ENCODE results near the gene TPSAB1. TPM values are rescaled to one million over a fixed set of nuclear protein-coding genes. Genes with fewer than 3 reads are reported as not detected.
"Not testable (repeated sequence)": the region's sequence is repeated elsewhere in the genome, so short reads cannot be mapped to it uniquely, and the experiment has no call there.

TPSAB1 gene
- total RNA-seq, 1 experiment from 2014 or later, result not detected

DNA sequence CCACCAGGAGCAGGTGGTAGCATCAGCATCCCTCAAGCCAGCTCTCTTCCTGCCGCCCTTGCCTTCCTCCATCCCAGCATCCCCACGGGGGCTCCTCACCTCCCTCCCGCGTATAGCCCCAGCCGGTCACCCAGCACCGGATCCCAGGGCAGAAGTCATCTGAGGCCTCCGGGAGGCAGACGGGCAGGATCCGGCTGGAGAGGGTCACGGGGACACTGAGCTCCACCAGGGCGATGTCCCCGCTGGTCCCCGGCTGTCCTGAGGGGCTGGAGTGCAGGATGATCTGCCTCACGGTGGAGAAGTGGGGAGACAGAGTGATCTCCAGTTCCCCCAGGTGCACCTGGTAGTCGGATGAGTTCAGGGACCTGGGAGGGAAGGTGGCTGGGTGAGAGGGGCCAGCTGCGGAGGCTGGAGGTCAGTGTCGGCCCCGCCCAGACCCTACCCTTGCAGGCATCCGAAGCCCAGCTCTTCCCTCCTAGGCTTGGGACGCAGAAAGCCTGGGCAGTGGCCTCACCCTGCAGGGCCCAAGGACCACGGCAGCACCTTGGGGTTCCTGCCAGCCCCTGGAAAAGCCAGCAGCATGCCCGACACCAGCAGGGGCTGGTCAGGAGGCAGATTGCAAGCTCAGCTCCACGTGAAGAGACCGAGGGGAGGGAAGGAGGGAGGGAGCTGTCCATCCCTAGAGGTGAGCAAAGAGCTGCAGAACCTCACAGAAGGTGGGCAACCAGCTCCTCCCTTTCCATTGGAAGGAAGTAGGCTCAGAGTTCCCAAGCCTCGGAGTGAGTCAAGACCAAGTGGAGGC, 17.8 kb upstream of the TPSAB1 start:
- no peak for DNase-seq (ENCODE audit: extremely low read depth, low read depth)

DNA sequence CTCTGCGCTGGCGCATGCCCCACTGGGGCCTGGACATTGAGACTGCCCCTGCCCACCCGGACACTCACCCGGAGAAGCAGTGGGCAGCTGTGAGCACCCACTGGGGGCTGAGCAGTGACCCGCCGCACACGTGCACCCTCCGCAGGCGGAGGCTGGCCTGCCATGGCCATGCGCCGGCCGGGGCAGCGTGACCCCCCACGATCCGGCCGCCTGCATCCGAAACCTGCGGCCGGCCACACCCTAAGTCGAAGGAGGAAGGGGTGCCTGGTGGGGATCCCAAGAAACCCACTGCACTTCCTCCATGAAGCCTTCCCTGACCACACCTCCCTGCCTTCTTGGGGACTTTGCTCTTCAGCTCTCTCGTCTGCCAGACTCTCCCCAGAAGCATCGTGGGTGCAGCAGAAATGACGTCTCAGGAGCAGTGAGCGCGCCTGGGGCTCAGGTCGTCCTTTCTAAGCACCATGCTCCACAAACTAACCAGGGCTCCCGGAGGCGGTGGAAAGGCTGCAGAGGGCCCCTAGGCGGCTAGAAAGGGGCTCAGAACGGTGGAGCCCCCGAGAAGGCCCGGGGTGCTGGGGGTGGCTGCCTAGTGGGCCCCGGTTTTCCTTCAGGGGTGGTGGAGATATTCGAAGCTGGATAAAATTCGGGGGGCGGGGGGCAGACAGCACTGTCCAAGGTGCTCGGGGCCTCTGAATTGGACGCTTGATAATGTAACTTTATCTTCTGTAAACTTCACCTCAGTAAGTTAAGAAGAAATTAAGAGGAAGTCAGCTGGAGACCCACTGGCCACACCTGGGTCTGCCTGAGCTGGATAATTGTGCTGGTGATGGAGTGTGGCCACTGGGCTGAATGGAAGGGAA, 16.9 kb upstream of the TPSAB1 start:
- DNase-seq (ENCODE audit: extremely low read depth, low read depth), result no peak

DNA sequence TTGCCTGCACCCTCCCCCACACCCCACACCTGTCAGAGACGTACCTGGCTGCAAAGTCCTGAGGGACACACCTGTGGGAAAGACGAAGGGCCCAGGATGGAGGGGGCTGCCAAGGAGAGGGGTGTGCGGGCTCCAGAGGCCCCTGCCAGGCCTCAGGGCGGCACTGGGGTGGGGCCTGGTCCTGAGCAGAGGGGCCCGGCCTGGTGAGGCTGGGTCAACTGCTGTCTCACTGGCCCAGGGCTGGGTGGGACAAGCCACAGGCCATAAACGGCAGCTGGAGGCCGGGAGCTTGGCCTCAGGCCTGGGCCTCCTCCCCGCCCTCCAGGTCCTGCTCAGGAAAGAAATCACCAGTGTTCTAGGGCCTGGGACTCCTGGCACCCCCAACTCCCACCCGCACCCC, 15.9 kb upstream of the TPSAB1 start:
- no peak for DNase-seq (ENCODE audit: extremely low read depth, low read depth)

DNA sequence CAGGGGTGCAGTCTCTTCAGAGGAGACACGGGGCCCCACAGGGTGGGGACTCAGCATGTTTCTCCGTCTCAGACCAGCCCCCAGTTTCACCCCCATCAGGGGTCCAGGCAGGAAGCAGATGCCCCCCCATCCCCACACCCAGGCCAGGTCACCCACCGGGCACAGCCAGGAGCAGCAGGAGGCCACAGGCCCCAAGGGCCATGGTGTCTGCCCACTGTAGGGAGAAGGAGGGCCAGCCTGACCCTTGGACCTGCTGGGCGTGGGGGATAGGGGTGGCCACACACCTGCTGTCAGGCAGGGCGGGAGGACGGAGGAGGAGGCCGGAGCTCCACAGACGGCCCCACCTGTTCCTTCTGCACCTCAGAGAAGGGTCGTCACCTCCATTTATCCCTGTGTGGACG, 15.5 kb upstream of the TPSAB1 start, which contains the start of gene TPSG1:
TSS of gene TPSG1 (minus strand) at position 218 of the 401 bp plus-strand sequence. CDS start at position 202, 16 bp downstream.
- DNase-seq (ENCODE audit: extremely low read depth, low read depth), result no peak

DNA sequence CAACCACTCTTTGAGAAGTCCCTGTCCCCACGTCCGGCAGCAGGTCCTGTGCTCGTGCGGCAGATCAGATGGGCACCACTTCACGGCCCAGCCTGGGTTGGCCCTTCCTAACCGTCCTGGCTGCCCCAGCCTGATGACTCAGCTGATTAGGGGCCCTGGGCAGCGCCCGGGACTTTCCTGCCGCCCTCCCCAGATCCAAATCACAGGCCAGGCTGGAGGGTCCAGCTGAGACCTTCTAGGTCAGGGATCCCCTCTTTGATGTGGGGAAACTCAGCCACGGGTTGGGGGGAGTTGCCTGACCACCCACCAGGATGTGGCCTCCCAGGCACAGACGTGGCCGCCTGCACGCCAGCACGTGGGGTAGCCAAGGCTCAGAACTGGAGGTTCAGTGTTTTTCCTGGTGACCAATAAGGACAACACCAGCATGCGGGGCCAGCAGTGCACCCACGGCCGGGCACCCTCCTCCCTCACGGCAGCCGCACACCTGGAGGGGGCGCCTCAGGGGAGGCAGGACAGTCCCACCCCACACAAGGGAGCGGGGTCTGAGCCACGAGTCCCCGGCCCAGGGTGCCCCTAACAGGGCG, 14.7 kb upstream of the TPSAB1 start:
- not testable (repeated sequence) for DNase-seq (ENCODE audit: extremely low read depth, low read depth)

DNA sequence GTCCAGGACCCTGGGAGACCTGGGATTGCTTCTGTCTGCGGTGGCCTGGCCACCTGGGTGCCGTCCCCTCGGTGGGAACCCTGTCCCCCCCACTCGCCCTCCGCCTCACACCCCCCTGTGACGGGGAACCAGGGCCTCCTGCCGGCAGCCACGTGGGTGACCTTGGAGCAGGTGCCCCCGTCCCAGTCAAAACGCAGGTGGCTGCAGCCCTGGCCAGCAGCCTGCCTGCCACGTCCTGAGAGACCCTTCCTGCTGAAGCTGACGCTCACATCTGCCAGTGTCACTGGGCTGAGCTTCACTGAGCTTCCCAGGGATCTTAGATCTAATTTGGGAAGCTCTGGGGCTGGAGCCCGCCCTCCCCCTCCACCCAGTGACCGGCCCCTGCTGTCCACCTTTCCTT, 13.8 kb upstream of the TPSAB1 start:
- DNase-seq (ENCODE audit: extremely low read depth, low read depth), result not testable (repeated sequence)

DNA sequence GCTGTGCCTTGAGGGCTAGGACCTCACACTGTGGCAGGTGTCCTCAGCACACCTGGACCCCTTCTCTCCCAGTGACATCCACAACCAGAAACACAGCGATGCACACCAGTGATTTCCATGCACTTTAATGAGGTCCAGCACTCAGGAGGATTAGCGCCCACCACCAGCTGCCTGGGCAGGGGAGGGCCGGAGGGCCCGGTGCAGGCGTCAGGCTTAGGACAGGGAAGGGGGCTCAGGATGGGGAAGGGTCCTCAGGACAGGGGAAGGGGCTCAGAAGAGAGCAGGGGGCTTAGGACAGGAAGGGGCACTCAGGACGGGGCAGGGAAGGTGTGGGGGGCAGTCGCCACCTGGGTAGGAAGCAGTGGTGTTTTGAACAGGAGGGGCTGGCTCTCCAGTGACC, 12.3 kb upstream of the TPSAB1 start:
- not testable (repeated sequence) for DNase-seq (ENCODE audit: extremely low read depth, low read depth)

DNA sequence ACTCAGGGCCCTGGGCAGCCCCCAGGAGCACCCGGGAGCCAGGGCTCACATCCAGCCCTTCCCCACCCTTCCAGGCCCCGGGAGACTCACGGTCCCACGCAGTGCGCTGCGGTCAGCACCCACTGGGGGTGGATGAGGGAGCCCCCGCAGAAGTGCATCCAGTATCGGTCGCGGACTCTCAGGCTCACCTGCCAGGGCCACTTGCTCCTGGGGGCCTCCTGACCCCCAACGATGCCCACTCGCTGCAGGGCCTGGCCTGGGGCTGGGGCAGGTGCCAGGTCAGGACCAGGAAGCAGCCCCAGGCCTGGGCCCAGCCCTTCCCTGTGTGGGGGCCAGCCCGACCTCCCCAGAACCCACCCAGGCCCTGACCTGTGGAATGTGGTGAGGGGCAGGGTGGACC, 11.0 kb upstream of the TPSAB1 start:
- DNase-seq (ENCODE audit: extremely low read depth, low read depth), result not testable (repeated sequence)

DNA sequence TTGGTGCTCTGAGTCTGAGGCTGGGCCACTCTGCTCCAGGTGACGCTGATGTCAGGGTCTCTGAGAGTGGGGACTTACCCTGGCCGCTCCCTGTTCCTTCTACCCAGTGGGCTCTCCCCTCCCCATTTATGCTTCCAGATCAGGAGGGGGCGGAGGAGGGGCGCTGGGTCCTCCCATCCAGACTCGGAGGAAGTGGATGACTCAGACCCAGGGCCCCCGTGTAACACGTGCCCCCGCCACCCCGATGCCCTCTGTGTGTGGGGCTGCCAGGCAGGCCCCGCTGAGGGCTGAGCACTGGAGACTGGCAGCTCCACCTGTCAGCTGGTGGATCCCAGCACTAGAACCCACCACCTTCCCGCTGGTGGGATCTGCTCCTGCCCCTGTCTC, 10.4 kb upstream of the TPSAB1 start, which contains the start of gene TPSB2:
TSS of gene TPSB2 (minus strand) at position 101 of the 387 bp plus-strand sequence. CDS start 233 bp downstream, outside the sequence.
- DNase-seq (ENCODE audit: extremely low read depth, low read depth), result not testable (repeated sequence)

DNA sequence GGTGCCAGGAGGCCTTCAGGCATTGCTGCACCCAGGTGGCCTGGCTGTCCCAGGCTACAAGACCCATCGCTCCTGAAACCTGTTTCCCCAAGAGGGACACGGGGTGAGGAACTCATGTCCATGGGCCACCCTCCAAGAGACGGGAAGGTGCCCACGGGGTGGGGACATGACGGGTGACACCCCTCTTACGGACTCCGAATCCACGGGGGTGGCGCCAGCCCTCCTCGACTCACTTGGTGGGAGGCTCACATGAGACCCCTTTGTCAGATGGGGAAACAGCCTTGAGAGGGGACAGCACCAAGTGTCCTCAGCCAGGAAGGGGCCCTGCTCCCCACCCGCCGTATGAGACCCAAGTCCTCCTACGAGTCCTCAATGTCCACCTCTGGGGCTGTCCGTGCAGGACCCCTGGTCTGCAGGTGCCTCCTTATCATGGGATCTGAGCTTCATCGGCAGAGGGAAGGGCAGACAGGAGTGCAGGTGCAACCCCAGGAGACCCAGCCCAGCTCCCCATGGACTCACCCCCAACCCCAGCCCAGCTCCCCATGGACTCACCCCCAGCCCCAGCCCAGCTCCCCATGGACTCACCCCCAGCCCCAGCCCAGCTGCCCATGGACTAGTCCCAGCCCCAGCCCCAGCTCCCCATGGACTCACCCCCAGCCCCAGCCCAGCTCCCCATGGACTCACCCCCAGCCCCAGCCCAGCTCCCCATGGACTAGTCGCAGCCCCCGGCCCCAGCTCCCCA, 9.9 kb upstream of the TPSAB1 start:
- DNase-seq (ENCODE audit: extremely low read depth, low read depth), result not testable (repeated sequence)

DNA sequence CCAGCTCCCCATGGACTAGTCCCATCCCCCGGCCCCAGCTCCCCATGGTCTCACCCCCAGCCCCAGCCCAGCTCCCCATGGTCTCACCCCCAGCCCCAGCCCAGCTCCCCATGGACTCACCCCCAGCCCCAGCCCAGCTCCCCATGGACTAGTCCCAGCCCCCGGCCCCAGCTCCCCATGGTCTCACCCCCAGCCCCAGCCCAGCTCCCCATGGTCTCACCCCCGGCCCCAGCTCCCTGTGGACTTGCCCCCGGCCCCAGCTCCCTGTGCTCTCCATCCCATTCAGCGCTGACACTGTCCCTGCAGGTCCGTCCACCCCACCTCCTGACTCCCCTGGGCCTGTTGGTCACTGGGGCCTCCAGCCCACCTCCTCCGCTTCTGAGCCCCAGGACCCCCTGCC, 9.2 kb upstream of the TPSAB1 start:
- DNase-seq (ENCODE audit: extremely low read depth, low read depth), result not testable (repeated sequence)

DNA sequence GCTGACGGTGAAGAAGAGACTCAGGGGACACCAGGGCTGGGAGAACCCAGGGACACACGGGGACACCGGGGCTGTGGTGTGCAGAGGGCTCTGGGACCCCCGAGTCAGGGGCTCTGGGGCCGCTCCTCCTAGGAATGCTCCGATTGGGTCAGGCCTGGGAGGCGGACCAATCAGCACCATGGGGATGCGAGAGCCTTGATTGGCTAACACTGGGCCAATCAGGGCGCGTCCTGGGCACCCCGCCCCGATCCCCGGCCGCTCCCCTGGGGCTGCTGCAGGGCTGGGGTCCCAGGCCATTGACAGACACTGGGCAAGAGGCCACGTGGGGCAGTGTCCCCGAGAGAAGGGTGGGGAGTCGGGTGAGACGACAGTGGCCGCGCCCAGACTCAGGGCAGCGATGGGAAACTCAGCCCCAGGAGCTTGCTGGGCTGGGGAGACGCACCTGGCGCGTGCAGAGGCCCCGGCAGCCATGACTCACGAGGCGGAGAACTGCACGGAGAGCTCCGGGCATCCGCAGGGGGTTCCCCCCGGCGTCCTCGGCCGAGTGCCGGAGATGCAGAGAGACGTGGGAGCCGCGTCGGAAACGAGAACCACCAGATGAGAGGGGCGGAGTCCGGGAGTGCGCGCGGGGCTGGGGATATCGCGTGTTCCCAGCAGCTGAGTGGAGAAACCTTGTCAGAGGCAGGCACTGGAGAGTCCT, 8.3 kb upstream of the TPSAB1 start:
- not testable (repeated sequence) for DNase-seq (ENCODE audit: extremely low read depth, low read depth)

DNA sequence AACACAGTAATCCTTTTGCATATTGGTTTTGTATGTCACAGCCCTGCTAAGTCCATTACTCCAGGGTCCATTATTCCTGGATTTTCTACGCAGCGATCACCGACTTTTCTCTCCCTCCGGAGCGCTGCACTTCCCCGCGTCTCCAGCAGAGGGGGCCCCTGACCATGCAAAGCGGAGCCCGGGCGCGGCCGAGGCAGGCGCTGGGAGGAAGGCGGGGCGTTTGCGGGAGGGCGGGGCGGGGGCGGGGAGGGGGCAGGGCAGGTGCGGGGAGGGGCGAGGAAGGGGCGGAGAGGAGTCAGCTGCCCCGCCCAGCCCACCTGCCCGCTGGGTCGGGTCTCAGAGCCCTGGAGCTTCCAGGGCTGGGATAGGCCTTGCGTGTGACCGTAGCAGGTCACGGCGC, 3.8 kb upstream of the TPSAB1 start:
- DNase-seq (ENCODE audit: extremely low read depth, low read depth), result not testable (repeated sequence)

DNA sequence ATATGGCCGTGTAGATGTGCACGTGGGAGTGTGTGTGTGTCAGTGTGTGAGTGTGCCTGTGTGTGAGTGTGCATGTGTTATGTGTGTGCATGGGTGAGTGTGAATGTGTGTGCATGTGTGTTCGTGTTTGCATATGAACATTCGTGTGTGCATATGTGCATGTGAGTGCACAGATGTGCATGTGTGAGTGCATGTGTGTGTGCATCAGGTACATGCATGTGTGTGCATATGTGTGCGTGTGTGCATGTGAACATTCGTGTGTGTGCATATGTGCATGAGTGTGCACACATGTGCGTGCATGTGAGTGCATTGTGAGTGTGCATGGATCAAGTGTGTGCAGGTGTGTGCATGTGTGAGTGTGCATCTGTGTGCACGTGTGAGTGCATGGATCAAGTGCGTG, 2.5 kb upstream of the TPSAB1 start:
- no peak for DNase-seq (ENCODE audit: extremely low read depth, low read depth)

DNA sequence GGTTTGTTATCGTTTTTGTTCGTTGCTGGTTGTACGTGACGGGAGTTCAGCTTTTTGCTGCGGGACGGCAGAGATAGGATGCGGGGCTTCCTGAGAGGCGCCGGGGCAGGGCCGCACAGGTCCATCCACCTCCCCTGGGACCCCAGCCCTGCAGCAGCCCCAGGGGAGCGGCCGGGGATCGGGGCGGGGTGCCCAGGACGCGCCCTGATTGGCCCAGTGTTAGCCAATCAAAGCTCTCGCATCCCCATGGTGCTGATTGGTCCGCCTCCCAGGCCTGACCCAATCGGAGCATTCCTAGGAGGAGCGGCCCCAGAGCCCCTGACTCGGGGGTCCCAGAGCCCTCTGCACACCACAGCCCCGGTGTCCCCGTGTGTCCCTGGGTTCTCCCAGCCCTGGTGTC, 1.6 kb upstream of the TPSAB1 start:
- DNase-seq (ENCODE audit: extremely low read depth, low read depth), result not testable (repeated sequence)

DNA sequence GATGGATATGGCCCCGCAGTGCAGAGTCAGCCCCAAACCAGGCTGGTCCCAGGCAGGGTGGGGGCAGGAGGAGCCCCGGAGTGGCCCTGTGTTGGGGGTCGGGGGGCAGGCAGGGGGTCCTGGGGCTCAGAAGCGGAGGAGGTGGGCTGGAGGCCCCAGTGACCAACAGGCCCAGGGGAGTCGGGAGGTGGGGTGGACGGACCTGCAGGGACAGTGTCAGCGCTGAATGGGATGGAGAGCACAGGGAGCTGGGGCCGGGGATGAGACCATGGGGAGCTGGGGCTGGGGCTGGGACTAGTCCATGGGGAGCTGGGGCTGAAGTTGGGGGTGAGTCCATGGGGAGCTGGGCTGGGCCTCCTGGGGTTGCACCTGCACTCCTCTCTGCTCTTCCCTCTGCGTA, 930 bp upstream of the TPSAB1 start:
- DNase-seq (ENCODE audit: extremely low read depth, low read depth), result not testable (repeated sequence)

DNA sequence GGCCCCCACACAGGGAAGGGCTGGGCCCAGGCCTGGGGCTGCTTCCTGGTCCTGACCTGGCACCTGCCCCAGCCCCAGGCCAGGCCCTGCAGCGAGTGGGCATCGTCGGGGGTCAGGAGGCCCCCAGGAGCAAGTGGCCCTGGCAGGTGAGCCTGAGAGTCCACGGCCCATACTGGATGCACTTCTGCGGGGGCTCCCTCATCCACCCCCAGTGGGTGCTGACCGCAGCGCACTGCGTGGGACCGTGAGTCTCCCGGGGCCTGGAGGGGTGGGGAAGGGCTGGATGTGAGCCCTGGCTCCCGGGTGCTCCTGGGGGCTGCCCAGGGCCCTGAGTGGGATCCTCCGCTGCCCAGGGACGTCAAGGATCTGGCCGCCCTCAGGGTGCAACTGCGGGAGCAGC, 576 bp downstream of the TPSAB1 start:
- DNase-seq (ENCODE audit: extremely low read depth, low read depth), result not testable (repeated sequence)

DNA sequence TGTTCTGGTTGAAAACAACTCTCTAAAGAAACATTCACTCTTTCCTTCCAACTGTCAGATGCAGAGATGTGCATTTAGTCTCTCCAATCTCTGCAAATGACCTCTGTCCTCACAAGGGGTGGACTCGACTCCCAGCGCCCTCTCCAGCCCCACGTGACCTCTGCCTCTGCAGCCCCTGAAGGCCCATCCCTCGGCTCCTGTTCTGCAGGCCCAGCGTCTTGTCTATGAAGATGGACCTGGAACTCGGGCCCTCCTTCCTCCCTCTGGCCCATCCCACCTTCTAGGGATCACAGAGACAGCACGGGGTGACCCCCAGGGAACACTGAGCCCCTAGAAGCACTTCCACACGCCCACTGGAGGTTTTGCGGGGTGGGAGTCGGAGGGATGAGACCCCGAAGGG, 2.9 kb downstream of the TPSAB1 start:
- DNase-seq (ENCODE audit: extremely low read depth, low read depth), result not testable (repeated sequence)

DNA sequence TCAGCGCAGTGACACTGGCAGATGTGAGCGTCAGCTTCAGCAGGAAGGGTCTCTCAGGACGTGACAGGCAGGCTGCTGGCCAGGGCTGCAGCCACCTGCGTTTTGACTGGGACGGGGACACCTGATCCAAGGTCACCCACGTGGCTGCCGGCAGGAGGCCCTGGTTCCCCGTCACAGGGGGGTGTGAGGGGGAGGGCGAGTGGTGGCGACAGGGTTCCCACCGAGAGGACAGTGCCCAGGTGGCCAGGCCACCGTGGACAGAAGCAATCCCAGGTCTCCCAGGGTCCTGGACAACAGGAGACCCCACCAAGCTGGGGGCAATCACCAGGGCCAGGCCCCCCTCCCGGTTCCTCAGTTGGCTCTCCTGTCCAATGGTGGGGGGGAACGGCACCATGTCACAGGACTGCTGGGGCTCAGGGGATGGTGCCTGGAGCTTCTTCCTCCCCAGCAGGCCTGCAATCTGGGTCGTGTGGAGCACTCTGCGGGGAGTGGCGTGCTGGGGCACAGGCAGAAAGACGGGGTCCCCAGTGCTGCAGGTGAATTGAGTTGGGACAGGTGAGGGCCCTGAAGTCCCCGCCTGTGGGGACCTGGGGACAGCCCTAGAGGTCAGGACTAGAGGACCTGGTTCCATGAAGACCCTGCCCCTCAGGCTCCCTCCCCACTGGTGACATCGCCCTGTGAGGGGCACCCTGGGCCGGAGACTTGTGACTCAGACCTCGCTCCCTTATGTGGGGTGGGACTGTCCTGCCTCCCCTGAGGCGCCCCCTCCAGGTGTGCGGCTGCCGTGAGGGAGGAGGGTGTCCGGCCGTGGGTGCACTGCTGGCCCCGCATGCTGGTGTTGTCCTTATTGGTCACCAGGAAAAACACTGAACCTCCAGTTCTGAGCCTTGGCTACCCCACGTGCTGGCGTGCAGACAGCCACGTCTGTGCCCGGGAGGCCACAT, 3.7 kb downstream of the TPSAB1 start:
- not testable (repeated sequence) for DNase-seq (ENCODE audit: extremely low read depth, low read depth)

Measured in NCI-H460 (cell line).